HCT116 (cell line): Measurements from ENCODE around the gene LSP1. TPM values are rescaled to one million over a fixed set of nuclear protein-coding genes. Genes with fewer than 3 reads are reported as not detected.

ENCODE experiments used
- ATAC-seq: fragments of 200-7000 bp; cut with Tn5 transposase; 2 replicates; pipeline ENCODE4 v1.9.1; 2020; ENCODE audit warnings: mild to moderate bottlenecking, moderate library complexity
- BruUV-seq: library from RNA; stranded (reverse); fragments of 400-500 nt; replicated peaks from 2 replicates; lab custom pipeline; 2021; lab: Mats Ljungman, UMichigan
- CTCF ChIA-PET: fragments of 300-600 bp; sonication (Branson Sonifier 250); formaldehyde crosslinking; loops from one replicate; lab custom pipeline; 2021; ENCODE audit warnings: antibody characterized with exemption; lab: Charles Lee
- POLR2A ChIA-PET: fragments of 300-600, 350-600 bp; sonication (Branson Sonifier 250); formaldehyde crosslinking; loops from one replicate; lab custom pipeline; 2021; ENCODE audit warnings: antibody characterized with exemption; lab: Charles Lee
- RAD21 ChIA-PET, 2 experiments: fragments of 300-600 bp; sonication (Branson Sonifier 250); formaldehyde crosslinking; loops; one replicate each; lab custom pipeline; 2023; ENCODE audit warnings: low total read pairs in 2 of 2; ENCODE audit not compliant: uncharacterized antibody in 2 of 2, unreplicated experiment in 2 of 2, low non-redundant PET in 1 of 2; lab: Charles Lee
- DNase-seq: peaks from one replicate; pipeline ENCODE4 v3.0.0-alpha.2; 2010; ENCODE audit warnings: low read depth, low spot score
- H2AFZ ChIP-seq: fragments of 200-600 bp; shearing (Covaris generic), sonication (generic); 2 replicates; pipeline ENCODE4 v1.6.1; 2017; ENCODE audit warnings: low read depth, mixed run types, mixed read lengths, antibody characterized with exemption, low read length; ENCODE audit not compliant: poor library complexity, severe bottlenecking
- H3K27ac ChIP-seq: 2 replicates; pipeline ENCODE4 v1.5.1; 2012; ENCODE audit warnings: low read depth, low read length
- H3K27me3 ChIP-seq: fragments of 200-600 bp; sonication (generic); 2 replicates; pipeline ENCODE4 v1.6.1; 2016; ENCODE audit warnings: mixed run types, low read length, mixed read lengths; ENCODE audit not compliant: insufficient read depth
- H3K36me3 ChIP-seq, 2 experiments: fragments of 200-500 bp in 1 of 2; fragments of 200-600 bp in 1 of 2; sonication (Bioruptor generic) in 1 of 2; sonication (generic) in 1 of 2; 2 replicates each; pipeline versions ENCODE4 v1.5.1 to v1.6.1; 2014 to 2016; ENCODE audit warnings: low read length in 2 of 2, inconsistent platforms in 1 of 2, mixed read lengths in 1 of 2, mixed run types in 1 of 2; ENCODE audit not compliant: insufficient read depth in 2 of 2, control insufficient read depth in 1 of 2
- H3K4me1 ChIP-seq, 2 experiments: fragments of 200-600 bp in 1 of 2; sonication (generic) in 1 of 2; 2 replicates each; pipeline versions ENCODE4 v1.5.1 to v1.6.1; 2012 to 2017; ENCODE audit warnings: low read length in 2 of 2, inconsistent platforms in 1 of 2, mild to moderate bottlenecking in 1 of 2, mixed read lengths in 1 of 2, mixed run types in 1 of 2, moderate library complexity in 1 of 2; ENCODE audit not compliant: insufficient read depth in 2 of 2, control insufficient read depth in 1 of 2
- H3K4me2 ChIP-seq: fragments of 200-600 bp; sonication (generic); 2 replicates; pipeline ENCODE4 v1.6.1; 2017; ENCODE audit warnings: mixed run types, low read length, mixed read lengths
- H3K4me3 ChIP-seq, 2 experiments: fragments of 200-600 bp in 1 of 2; sonication (generic) in 1 of 2; replicated peaks in 1 of 2; 2 replicates each; pipeline ENCODE4 v1.5.1; 2011 to 2016; ENCODE audit warnings: low read length in 2 of 2, control low read depth in 1 of 2, low read depth in 1 of 2, mild to moderate bottlenecking in 1 of 2, mixed read lengths in 1 of 2, mixed run types in 1 of 2
- H3K79me2 ChIP-seq: fragments of 200-600 bp; sonication (generic); 2 replicates; pipeline ENCODE4 v1.6.1; 2017; ENCODE audit warnings: mild to moderate bottlenecking, mixed run types, low read length, moderate library complexity, mixed read lengths; ENCODE audit not compliant: insufficient read depth
- H3K9ac ChIP-seq: fragments of 200-600 bp; sonication (generic); 2 replicates; pipeline ENCODE4 v1.6.1; 2016; ENCODE audit warnings: low read length, mixed read lengths
- H3K9me2 ChIP-seq: fragments of 200-600 bp; sonication (generic), shearing (Covaris generic); 2 replicates; pipeline ENCODE4 v1.6.1; 2017; ENCODE audit warnings: mixed run types, mild to moderate bottlenecking, moderate library complexity; ENCODE audit not compliant: insufficient read depth
- H3K9me3 ChIP-seq, 2 experiments: fragments of 200-500 bp in 1 of 2; fragments of 200-600 bp in 1 of 2; sonication (Bioruptor generic) in 1 of 2; sonication (generic) in 1 of 2; 2 replicates each; pipeline ENCODE4 v1.6.1; 2014 to 2017; ENCODE audit warnings: low read length in 2 of 2, mixed read lengths in 2 of 2, inconsistent platforms in 1 of 2, low read depth in 1 of 2, mild to moderate bottlenecking in 1 of 2, mixed run types in 1 of 2, moderate library complexity in 1 of 2; ENCODE audit not compliant: control insufficient read depth in 1 of 2, insufficient read depth in 1 of 2
- H4K20me1 ChIP-seq: fragments of 200-600 bp; sonication (generic), shearing (Covaris generic); 2 replicates; pipeline ENCODE4 v1.6.1; 2017; ENCODE audit warnings: mixed run types, mild to moderate bottlenecking, moderate library complexity; ENCODE audit not compliant: insufficient read depth
- CBX3 ChIP-seq: IDR thresholded peaks from 2 replicates; pipeline ENCODE4 v1.6.1; 2012; ENCODE audit warnings: low read depth
- CEBPB ChIP-seq: IDR thresholded peaks from 2 replicates; pipeline ENCODE4 v1.6.1; 2012; ENCODE audit warnings: low read depth
- EGR1 ChIP-seq: IDR thresholded peaks from 2 replicates; pipeline ENCODE4 v1.6.1; 2012; ENCODE audit warnings: low read depth
- ELF1 ChIP-seq: IDR thresholded peaks from 2 replicates; pipeline ENCODE4 v1.6.1; 2012; ENCODE audit warnings: low read depth, borderline replicate concordance
- EZH2 ChIP-seq: fragments of 200-600 bp; sonication (generic); IDR thresholded peaks from 2 replicates; pipeline ENCODE4 v1.6.1; 2017; ENCODE audit warnings: antibody characterized with exemption, mixed run types
- EZH2phosphoT487 ChIP-seq: fragments of 200-600 bp; IDR thresholded peaks from 2 replicates; pipeline ENCODE4 v1.6.1; 2018; ENCODE audit warnings: antibody characterized with exemption, borderline replicate concordance
- FOSL1 ChIP-seq: IDR thresholded peaks from 2 replicates; pipeline ENCODE4 v1.6.1; 2012; ENCODE audit warnings: low read depth
- JUND ChIP-seq: IDR thresholded peaks from 2 replicates; pipeline ENCODE4 v1.6.1; 2012
- POLR2A ChIP-seq: IDR thresholded peaks from 2 replicates; pipeline ENCODE4 v1.7.0; 2011; ENCODE audit warnings: borderline replicate concordance; ENCODE audit not compliant: insufficient read depth, insufficient read length; ENCODE audit errors: extremely low read depth
- POLR2AphosphoS5 ChIP-seq: IDR thresholded peaks from 2 replicates; pipeline ENCODE4 v1.6.1; 2011; ENCODE audit warnings: mild to moderate bottlenecking, low read depth, low read length, moderate library complexity
- RAD21 ChIP-seq: IDR thresholded peaks from 2 replicates; pipeline ENCODE4 v1.6.1; 2012; ENCODE audit warnings: low read depth, mild to moderate bottlenecking
- REST ChIP-seq: IDR thresholded peaks from 2 replicates; pipeline ENCODE4 v1.6.1; 2012; ENCODE audit warnings: low read depth
- SIN3A ChIP-seq: IDR thresholded peaks from 2 replicates; pipeline ENCODE4 v1.6.1; 2012; ENCODE audit warnings: low read depth
- SP1 ChIP-seq: IDR thresholded peaks from 2 replicates; pipeline ENCODE4 v1.6.1; 2012; ENCODE audit warnings: low read depth
- SRF ChIP-seq: IDR thresholded peaks from 2 replicates; pipeline ENCODE4 v1.6.1; 2012; ENCODE audit warnings: low read depth
- TCF7L2 ChIP-seq: IDR thresholded peaks from 2 replicates; pipeline ENCODE4 v1.7.0; 2011; ENCODE audit warnings: borderline replicate concordance, inconsistent platforms; ENCODE audit not compliant: insufficient read depth, insufficient read length; ENCODE audit errors: extremely low read depth
- YY1 ChIP-seq: IDR thresholded peaks from 2 replicates; pipeline ENCODE4 v1.6.1; 2011; ENCODE audit warnings: low read length, low read depth, moderate library complexity, mild to moderate bottlenecking; ENCODE audit not compliant: insufficient replicate concordance; ENCODE audit errors: extremely low read depth
- ZFX ChIP-seq: fragments of 450-650 bp; IDR thresholded peaks from 2 replicates; pipeline ENCODE4 v1.6.1; 2017
- ZNF274 ChIP-seq: fragments of 200-500 bp; sonication (Bioruptor generic); IDR thresholded peaks from 2 replicates; pipeline ENCODE4 v1.6.1; 2014; ENCODE audit warnings: mild to moderate bottlenecking, low read depth, low read length, inconsistent platforms
- intact Hi-C: fragments of 100-400 bp; cut with micrococcal nuclease; formaldehyde crosslinking; loops from 2 replicates; pipeline ENCODE4 v1.10.0; 2022
- total RNA-seq: library from RNA; stranded (reverse); gene quantifications from one replicate; pipeline ENCODE4 v1.2.1, GENCODE V29; 2021; ENCODE audit not compliant: unreplicated experiment

Gene LSP1
- total RNA-seq, 1 experiment from 2014 or later = 1.3 TPM

GRCh38 chr11:1861435-1862411, 8.8 kb downstream of the LSP1 start:
- Histone ChIP-seq H3K27me3 (no peaks in the 10 kb centered on the region), H3K9ac (no peak overlapping the region), H4K20me1 (no peaks in the 10 kb centered on the region), H3K4me2 (no peak overlapping the region), H3K27ac (no peak overlapping the region)
- no TSS peak for BruUV-seq
- intact Hi-C loops = no loop called here
- TF ChIP-seq YY1 (no peak), JUND (no peak), ZFX (no peak), ZNF274 (no peak), EZH2 (no peak), ELF1 (no peak), TCF7L2 (no peak), POLR2AphosphoS5 (no peak), RAD21 (no peak), FOSL1 (no peak), POLR2A (no peak), SP1 (no peak), SIN3A (no peak), EGR1 (no peak), CEBPB (no peak), REST (no peak), CBX3 (no peak), EZH2phosphoT487 (no peak), SRF (no peak)
- TF ChIP-seq, all 23 proteins: peak for 0
- ChIA-PET RAD21 (no interaction called here), CTCF (interaction anchor here (1.1 to 1.2 kb wide), 2 partner anchors 14 to 20 kb away, joined by 3 to 5 read pairs; no protein-coding TSS in a partner anchor), POLR2A (no interaction called here)
- ATAC-seq (no peak), DNase-seq (no peak)
- Histone ChIP-seq H3K79me2 (no peaks in the 10 kb centered on the region), H2AFZ (no peak overlapping the region), H3K4me1 (peaks cover 27 to 30% of the 10 kb centered on the region in 2 experiments), H3K9me3 (no peaks in the 10 kb centered on the region), H3K9me2 (no peaks in the 10 kb centered on the region), H3K36me3 (no peaks in the 10 kb centered on the region), H3K4me3 (no peak overlapping the region)
